ENCODE results near the gene MISP. TPM values are rescaled to one million over a fixed set of nuclear protein-coding genes. Genes with fewer than 3 reads are reported as not detected.
A peak's percentile ranks its signal among the peaks of the same experiment; 100 is the strongest.

MISP gene
- total and polyA plus RNA-seq, 10 of the 15 experiments (the other 5 are each of a cell fraction or from before 2014, with no cell fraction given), result not detected

GRCh38 chr19:771332-771785 lies 20.4 kb downstream of the MISP start:
- peak; percentile 38; the same call in 1 of the 2 replicates for TF ChIP-seq RUNX3 (IDR thresholded peaks at IDR 0.05; ENCODE audit: low read length)
- no peak for TF ChIP-seq SRF (IDR thresholded peaks at IDR 0.05; ENCODE audit: low read depth in 2 of 2, low read length in 2 of 2)
- TF ChIP-seq TAF1 (IDR thresholded peaks at IDR 0.05; ENCODE audit: borderline replicate concordance, low read depth, low read length), result no peak
- no peak for TF ChIP-seq CUX1 (IDR thresholded peaks at IDR 0.05; ENCODE audit: insufficient replicate concordance, low read depth, low read length)
- 0 out of 2 replicates have a peak, but pooled peaks have one; percentile 55 for TF ChIP-seq SMARCA5 (IDR thresholded peaks at IDR 0.05)
- TF ChIP-seq CTCF (IDR thresholded peaks at IDR 0.05 in 2 of 3, conservative IDR thresholded peaks at IDR 0.05 in 1 of 3; ENCODE audit: control insufficient read depth in 2 of 3, extremely low read depth in 1 of 3, insufficient read depth in 1 of 3, low read depth in 3 of 3, low read length in 3 of 3), result peak; percentile 39 to 57 (median 40); a peak in 5 of 6 replicates
- TF ChIP-seq YY1 (IDR thresholded peaks at IDR 0.05; ENCODE audit: low read depth, low read length), result peak; percentile 43; the same call in 1 of the 2 replicates
- TF ChIP-seq SIN3A (IDR thresholded peaks at IDR 0.05; ENCODE audit: low read depth, low read length), result no peak
- peak; percentile 94; the same call in 1 of the 2 replicates for TF ChIP-seq NFXL1 (IDR thresholded peaks at IDR 0.05; ENCODE audit: borderline replicate concordance)
- 0 out of 2 replicates have a peak, but pooled peaks have one; percentile 20 for TF ChIP-seq ELK1 (IDR thresholded peaks at IDR 0.05; ENCODE audit: low read depth, low read length)
- 0 out of 2 replicates have a peak, but pooled peaks have one; percentile 11 for TF ChIP-seq SMC3 (IDR thresholded peaks at IDR 0.05; ENCODE audit: borderline replicate concordance, low read length)
- SMC1A ChIA-PET (ENCODE audit: uncharacterized antibody, unreplicated experiment), result no interaction called here

More at GRCh38 chr19:771332-771785, 20.4 kb downstream of the MISP start:
- FAIRE-seq (no peak), ATAC-seq (peak; percentile 77), DNase-seq (ENCODE audit: low read depth, low spot score) (no peak)
- Histone ChIP-seq H4K20me1 (ENCODE audit: control insufficient read depth, insufficient read depth) (no peaks in the 10 kb centered on the region), H3K36me3 (ENCODE audit: control insufficient read depth in 2 of 2, insufficient read depth in 2 of 2, low read length in 1 of 2) (no peaks in the 10 kb centered on the region), H3K4me1 (ENCODE audit: control insufficient read depth, insufficient read depth, low read length) (no peaks in the 10 kb centered on the region), H3K27ac (ENCODE audit: control insufficient read depth, insufficient read depth) (no peak overlapping the region), H3K9ac (ENCODE audit: control insufficient read depth, insufficient read depth, low read length) (no peak overlapping the region), H3K9me3 (replicated peaks; ENCODE audit: control insufficient read depth, insufficient read depth, low read length) (no peaks in the 10 kb centered on the region), H2AFZ (ENCODE audit: control insufficient read depth, low read depth, low read length) (no peak overlapping the region), H3K79me2 (ENCODE audit: control insufficient read depth, insufficient read depth, low read length) (no peaks in the 10 kb centered on the region), H3K27me3 (replicated peaks in 1 of 2; ENCODE audit: control insufficient read depth in 2 of 2, insufficient read depth in 2 of 2, low read length in 1 of 2) (no peaks in the 10 kb centered on the region), H3K4me2 (ENCODE audit: control insufficient read depth, insufficient read depth) (no peak overlapping the region), H3K4me3 (no peak overlapping the region)
- ChIA-PET POLR2A (no interaction called here), RAD21 (ENCODE audit: unreplicated experiment) (interaction anchor here (2.7 kb wide), 1 partner anchor 213 kb away, joined by 11 read pairs; the partner anchor contains the start of gene WDR18), CTCF (interaction anchor here (2.3 to 2.4 kb wide), 2 partner anchors 92 to 152 kb away, joined by 12 to 14 read pairs; no protein-coding TSS in a partner anchor)
- in situ Hi-C loops (cut with MboI) (loop anchor here (5.0 kb wide), 2 partner anchors 151 to 216 kb away; no protein-coding TSS in a partner anchor), intact Hi-C loops (cut with micrococcal nuclease; ENCODE audit: unreplicated experiment) (loop anchor here (2.0 kb wide), 1 partner anchor 91 kb away; no protein-coding TSS in a partner anchor)
- no TSS peak for BruUV-seq (replicated peaks)
- 0% methylated on average over 6 of the region's 6 CpGs for WGBS (ENCODE audit: insufficient coverage, insufficient replicate concordance, low lambda C conversion rate, missing lambda C conversion rate)

Measured in GM12878 (cell line).